Measurements from ENCODE around the gene RET.

Gene RET

GRCh38 chr10:43062402-43063160, 14.3 kb upstream of the RET start:
- no peak for DNase-seq (ENCODE audit: low spot score)

GRCh38 chr10:43064331-43065075, 12.4 kb upstream of the RET start:
- no peak for DNase-seq (ENCODE audit: low spot score)

GRCh38 chr10:43065234-43065633, 11.6 kb upstream of the RET start:
- no peak for DNase-seq (ENCODE audit: low spot score)

- DNase-seq (ENCODE audit: low spot score) = no peak
Measured at GRCh38 chr10:43065761-43066160, 11.1 kb upstream of the RET start.

GRCh38 chr10:43066481-43066880, 10.4 kb upstream of the RET start:
- DNase-seq (ENCODE audit: low spot score) = no peak

- no peak for DNase-seq (ENCODE audit: low spot score)
Measured at GRCh38 chr10:43067391-43068135, 9.3 kb upstream of the RET start.

- DNase-seq (ENCODE audit: low spot score) = no peak
Measured at GRCh38 chr10:43068136-43068395, 8.8 kb upstream of the RET start.

- no peak for DNase-seq (ENCODE audit: low spot score)
Measured at GRCh38 chr10:43068471-43069210, 8.2 kb upstream of the RET start.

- no peak for DNase-seq (ENCODE audit: low spot score)
Measured at GRCh38 chr10:43069211-43069515, 7.7 kb upstream of the RET start.

- DNase-seq (ENCODE audit: low spot score) = no peak
Measured at GRCh38 chr10:43069579-43069978, 7.3 kb upstream of the RET start.

GRCh38 chr10:43070121-43071085, 6.5 kb upstream of the RET start:
- DNase-seq (ENCODE audit: low spot score) = no peak

GRCh38 chr10:43071865-43072650, 4.8 kb upstream of the RET start:
- no peak for DNase-seq (ENCODE audit: low spot score)

GRCh38 chr10:43073191-43073590, 3.7 kb upstream of the RET start:
- no peak for DNase-seq (ENCODE audit: low spot score)

- DNase-seq (ENCODE audit: low spot score) = no peak
Measured at GRCh38 chr10:43073721-43074120, 3.1 kb upstream of the RET start.

- DNase-seq (ENCODE audit: low spot score) = no peak
Measured at GRCh38 chr10:43074409-43074808, 2.5 kb upstream of the RET start.

GRCh38 chr10:43074827-43075611, 1.9 kb upstream of the RET start:
- DNase-seq (ENCODE audit: low spot score) = no peak

- DNase-seq (ENCODE audit: low spot score) = no peak
Measured at GRCh38 chr10:43075612-43076003, 1.3 kb upstream of the RET start.

GRCh38 chr10:43076311-43076875, 476 bp upstream of the RET start:
- DNase-seq (ENCODE audit: low spot score) = no peak

GRCh38 chr10:43077421-43078171, 727 bp downstream of the RET start:
- no peak for DNase-seq (ENCODE audit: low spot score)
